Epidermal melanocyte (primary cell): Measurements from ENCODE around the gene CWF19L2.
A peak's percentile ranks its signal among the peaks of the same experiment; 100 is the strongest.
"Not testable (repeated sequence)": the region's sequence is repeated elsewhere in the genome, so short reads cannot be mapped to it uniquely, and the experiment has no call there.

Experiments
- DNase-seq: peaks from one replicate; pipeline ENCODE4 v3.0.0; 2011; ENCODE audit warnings: low spot score; ENCODE audit not compliant: insufficient read length

The CWF19L2 gene

GRCh38 chr11:107439586-107440167, 17.9 kb downstream of the CWF19L2 start:
- DNase-seq, result no peak

- DNase-seq, result no peak
These were observed 19.5 kb downstream of the CWF19L2 start for GRCh38 chr11:107438148-107438547.

DNA sequence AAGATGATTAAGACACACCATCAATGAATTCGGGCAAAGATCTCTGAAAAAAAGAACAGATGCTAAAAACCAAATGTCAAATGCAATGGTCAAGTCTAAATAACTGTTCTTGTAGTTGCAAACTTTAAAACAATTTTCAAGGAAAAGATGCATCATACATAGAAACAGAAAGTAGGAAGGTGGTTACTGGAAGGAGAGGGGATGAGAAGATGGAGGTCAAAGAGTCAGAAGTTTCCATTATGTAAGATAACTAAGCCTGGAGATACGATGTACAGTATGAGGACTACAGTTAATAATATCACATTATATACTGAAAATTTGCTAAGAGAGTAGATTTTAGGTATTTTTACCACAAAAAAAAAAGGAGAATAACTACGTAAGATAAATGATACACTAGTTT, 27.1 kb downstream of the CWF19L2 start:
- DNase-seq, result no peak

- no peak for DNase-seq
These were observed 29.9 kb downstream of the CWF19L2 start for GRCh38 chr11:107427569-107428180.

DNA sequence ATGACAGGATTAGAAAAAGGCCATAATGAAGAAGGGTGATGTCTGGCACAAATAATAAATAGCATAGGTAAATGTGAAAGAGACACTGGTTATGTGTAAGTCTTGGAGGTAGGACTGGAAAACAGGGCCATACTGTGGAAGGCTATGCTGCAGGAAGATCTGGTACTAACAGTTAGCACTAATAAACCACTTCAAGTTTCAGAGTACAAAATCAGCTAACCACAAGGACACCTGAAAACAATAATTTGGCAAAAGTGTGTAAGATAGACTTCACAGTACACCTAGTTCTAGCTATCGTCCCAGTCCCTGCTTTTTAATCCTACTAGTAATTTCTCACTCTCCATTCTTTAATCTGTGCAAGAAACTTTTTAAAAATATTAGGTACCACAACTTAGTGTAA, 44.3 kb downstream of the CWF19L2 start:
- no peak for DNase-seq

GRCh38 chr11:107408762-107409211, 48.8 kb downstream of the CWF19L2 start:
- no peak for DNase-seq

DNA sequence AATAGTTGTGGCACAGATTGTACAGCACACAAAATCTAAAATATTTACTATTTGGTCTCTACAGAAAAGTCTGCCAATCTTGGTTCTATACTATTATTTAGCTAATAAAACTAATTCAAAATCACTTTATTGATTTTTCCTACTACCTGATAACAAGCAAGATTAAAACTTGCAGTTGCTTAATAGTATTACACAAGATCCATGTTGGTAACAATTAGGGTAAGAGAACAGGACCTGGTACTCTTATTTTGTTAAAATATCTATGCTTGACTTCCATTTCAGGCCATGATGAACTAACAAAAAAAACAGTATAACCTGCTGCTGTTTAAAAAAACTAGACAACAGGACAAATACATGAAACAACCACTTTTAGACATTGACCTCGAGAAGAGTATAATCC, 52.4 kb downstream of the CWF19L2 start:
- no peak for DNase-seq

GRCh38 chr11:107401131-107401530, 56.5 kb downstream of the CWF19L2 start:
- not testable (repeated sequence) for DNase-seq

DNA sequence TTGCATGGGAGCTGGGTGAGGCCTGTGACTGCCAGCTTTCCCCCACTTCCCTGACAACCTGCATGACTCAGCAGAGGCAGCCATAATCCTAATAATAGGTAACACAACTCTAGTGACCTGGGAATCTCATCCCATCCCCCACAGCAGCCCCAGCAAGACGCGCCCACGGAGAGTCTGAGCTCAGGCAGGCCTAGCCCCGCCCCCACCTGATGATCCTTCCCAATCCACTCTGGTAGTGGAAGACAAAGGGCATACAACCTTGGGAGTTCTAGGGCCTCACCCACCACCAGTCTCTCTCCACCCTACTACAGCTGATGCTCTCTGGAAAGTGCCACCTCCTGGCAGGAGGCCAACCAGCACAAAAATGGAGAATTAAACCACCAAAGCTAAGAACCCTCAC, 60.3 kb downstream of the CWF19L2 start:
- DNase-seq, result no peak

GRCh38 chr11:107392611-107393010, 65.0 kb downstream of the CWF19L2 start:
- DNase-seq, result no peak

- not testable (repeated sequence) for DNase-seq
These were observed 66.9 kb downstream of the CWF19L2 start for GRCh38 chr11:107390701-107391100.

DNA sequence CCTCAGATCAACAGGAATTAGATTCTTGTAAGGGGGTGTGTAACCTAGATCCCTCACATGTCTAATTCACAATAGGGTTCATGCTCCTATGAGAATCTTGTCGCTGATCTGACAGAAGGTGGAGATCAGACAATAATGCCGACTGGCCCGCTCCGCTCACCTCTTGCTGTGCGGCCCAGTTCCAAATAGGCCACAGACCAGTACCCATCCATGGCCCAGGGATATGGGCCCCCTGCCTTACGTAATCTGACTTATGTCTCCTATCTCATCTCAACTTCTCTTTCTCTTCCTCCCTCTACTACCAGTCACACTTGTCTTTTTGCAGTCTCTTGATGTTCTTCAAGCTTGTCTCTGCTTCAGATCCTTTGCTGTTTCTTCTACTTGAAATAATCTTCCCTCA, 70.0 kb downstream of the CWF19L2 start:
- DNase-seq, result no peak

DNA sequence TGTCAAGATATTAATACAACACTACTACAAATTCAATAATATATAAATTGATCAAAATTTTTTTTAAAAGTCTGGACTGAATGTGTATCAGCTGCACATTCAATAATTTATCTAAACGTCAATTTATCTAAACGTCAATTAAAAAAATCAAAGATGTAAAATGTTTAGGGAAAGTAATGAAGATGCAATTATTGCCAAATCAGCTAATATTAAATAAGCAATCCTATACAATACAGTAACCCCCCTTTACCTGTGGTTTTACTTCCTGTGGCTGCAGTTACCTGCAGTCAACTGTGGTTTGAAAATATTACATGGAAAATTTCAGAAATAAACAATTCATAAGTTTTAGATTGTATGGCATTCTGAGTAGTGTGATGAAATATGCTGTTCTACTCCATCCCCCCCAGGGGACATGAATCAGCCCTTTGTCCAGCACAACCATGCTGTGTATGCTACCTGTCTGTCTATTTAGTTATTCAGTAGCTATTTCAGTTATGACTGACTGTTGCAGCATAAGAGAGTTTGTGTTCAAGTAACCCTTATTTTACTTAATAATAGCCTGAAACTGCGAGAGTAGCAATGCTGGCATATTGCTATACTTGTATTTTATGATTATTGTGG, 72.2 kb downstream of the CWF19L2 start:
- no peak for DNase-seq

DNA sequence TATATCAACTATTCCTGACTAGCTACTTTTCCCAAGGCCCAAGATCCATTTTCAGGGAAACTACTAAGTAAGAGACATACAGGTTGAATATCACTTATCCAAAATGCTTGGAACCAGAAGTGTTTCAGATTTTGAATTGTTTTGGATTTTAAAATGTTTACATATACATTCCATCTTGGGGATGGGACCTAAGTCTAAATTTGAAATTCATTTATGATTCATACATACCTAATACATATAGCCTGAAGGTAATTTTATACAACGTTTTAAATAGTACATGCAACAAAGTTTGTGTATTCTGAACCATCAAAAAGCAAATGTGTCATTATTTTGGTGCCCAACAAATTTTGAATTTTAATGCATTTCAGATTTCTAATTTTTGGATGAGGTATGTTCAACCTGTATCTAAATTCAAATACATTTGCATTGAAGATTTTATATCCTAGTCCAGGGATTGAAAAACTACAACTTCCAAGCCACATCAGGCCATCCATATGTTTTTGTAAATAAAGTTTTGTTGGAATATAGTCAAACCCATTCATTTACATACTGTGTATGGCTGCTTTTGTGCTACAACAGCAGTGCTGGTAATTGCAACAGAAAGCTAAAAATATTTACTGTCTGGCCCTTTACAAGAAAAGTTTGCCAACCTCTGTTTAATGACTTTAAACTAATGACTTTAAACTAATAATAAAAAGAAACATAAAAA, 73.3 kb downstream of the CWF19L2 start:
- no peak for DNase-seq

GRCh38 chr11:107372439-107372838, 85.2 kb downstream of the CWF19L2 start:
- no peak for DNase-seq

DNA sequence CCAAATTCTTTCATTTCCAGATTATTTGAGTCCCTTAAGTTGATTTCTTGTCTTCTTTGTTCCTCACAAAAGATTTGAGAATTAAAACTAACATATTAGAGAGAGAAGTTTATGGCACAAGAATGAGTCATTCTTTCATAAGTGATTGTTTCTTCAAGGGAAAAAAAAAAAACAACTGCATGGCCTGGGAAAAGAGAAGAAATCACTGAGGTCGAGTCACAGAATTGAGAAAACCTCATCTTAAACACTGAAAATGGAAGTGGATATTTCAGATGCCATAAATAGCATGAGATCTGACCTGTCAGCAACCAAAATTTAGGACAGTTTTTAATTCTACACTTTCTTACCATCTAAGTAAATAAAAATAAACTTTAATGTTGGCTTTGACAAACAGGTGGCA, 87.2 kb downstream of the CWF19L2 start:
- peak; percentile 24 for DNase-seq

DNA sequence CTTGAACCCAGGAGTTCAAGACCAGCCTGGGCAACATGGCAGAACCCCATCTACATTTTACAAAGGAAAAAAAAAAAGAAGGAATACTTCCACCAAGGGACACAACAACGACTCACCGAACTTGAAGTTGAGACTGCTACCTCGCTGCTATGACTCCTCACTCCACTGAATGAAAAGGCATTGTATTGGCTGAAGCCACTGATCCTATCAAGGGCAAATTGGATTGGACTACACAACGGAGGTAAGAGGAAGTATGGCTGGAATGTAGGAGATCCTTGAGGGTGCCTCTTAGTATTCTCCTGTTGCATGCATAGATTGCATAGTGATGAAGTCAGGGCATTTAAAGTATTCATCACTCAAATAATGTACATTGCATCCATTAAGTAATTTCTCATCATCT, 97.9 kb downstream of the CWF19L2 start:
- no peak for DNase-seq

GRCh38 chr11:107357877-107358276, 99.7 kb downstream of the CWF19L2 start:
- DNase-seq, result no peak

GRCh38 chr11:107354780-107355179, 102.8 kb downstream of the CWF19L2 start:
- DNase-seq, result no peak

DNA sequence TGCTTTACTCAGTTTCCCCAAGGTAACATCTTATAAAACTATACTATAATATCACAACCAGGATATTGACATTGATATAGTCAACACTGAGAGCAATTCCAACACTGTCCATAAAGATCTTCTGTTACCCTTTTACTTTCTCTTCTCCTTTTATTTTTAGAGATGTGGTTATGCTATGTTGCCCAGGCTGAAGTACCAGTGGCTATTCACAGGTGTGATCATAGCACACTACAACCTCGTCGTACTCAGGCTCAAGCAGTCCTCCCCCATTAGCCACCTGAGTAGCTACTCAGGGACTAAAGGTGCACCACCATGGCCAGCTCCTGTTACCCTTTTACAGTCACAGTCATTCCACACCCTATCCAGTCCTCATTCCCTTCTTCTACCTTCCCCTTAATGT, 119.7 kb downstream of the CWF19L2 start:
- no peak for DNase-seq

- no peak for DNase-seq
These were observed 125.9 kb downstream of the CWF19L2 start for GRCh38 chr11:107331728-107332127.

GRCh38 chr11:107329164-107329563, 128.5 kb downstream of the CWF19L2 start:
- DNase-seq, result no peak
